ENCODE data around the gene FUT3.

The FUT3 gene

GRCh38 chr19:5823579-5824281, 27.5 kb downstream of the FUT3 start:
- DNase-seq (ENCODE audit: low spot score): peak; percentile 40

DNA sequence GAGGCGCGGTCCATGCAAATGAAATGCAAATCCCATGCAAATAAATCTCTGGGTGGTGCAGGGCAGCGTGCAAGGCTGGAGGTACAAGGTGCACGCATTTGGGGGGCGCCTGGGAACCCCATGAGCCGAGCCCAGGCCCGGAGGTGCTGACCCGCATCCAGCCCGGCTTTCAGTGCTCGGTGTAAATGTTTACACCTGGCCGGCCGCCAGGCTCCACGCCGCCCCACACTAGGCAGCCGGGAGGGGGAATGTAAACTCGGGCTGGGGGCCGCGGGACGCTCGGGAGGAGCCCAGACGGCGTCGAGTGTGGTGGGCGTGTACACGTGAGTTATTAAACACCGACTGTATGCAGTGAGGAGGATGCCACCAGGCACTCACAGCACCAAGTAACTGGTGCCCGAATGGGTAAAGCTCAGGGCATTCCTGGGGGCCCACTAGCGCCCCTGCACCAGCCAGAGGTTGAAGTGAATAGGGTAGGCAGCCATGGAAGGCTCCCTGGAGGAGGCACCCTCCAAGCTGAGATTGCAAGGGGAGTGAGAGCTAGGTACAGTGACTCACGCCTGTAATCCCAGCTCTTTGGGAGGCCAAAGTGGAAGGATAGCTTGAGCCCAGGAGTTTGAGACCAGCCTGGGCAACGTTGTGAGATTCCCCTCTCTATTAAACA, 28.9 kb downstream of the FUT3 start:
- DNase-seq (ENCODE audit: low spot score): no peak

- no peak for DNase-seq (ENCODE audit: low spot score)
Measured at GRCh38 chr19:5821521-5822180, 29.6 kb downstream of the FUT3 start.

DNA sequence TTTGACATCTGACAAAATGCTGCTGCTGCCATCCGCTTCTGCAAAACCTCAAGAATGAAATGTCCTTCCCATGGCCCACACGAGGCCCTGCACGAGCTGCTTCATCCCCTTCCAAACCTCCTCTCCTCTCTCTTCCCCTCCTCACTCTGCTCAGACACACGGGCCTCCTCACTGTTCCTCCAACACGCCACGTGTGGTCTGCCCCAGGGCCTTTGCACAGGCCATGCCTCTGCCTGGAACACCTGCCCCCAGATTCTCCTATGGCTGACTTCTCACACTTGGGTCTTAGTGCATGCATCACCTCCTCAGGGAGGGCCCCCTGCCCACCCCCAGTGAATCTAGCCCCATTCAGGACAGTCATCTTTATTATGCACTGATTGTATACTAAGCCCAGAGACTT, 30.5 kb downstream of the FUT3 start:
- DNase-seq (ENCODE audit: low spot score): no peak

DNA sequence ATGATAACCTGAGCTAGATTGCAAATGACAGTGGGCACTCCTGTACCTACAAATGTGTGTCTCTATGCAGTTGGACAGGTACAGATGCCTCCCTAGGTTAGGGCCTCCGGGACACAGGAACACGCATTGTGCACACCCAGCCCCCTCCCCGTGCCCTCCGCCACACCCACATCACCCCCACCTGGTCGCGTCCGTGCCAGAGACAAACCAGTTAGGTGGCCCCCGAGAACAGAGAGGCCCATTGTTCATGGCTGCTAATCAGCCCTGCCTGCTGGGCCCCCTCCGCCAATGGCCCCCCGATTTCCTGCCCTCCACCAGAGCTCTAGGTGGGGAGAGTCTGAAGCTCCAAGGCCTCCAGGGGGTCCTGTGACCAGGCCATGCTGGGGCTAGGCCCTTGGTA, 32.7 kb downstream of the FUT3 start:
- no peak for DNase-seq (ENCODE audit: low spot score)

DNA sequence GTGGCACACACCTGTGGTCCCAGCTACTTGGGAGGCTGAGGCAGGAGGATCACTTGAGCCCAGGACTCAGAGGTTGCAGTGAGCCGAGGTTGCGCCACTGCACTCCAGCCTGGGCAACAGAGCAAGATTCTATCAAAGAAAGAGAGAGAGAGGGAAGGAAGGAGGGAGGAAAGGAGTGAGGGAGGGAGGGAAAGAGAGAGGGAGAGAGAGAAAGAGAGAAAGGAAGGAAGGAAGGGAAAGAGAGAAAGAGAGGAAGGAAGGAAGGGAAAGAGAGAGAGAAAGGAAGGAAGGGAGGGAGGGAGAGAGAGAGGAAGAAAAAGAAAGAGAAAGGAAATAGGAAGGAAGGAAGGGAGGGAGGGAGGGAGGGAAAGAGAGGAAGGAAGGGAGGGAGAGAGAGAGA, 34.0 kb downstream of the FUT3 start:
- DNase-seq (ENCODE audit: low spot score): no peak

DNA sequence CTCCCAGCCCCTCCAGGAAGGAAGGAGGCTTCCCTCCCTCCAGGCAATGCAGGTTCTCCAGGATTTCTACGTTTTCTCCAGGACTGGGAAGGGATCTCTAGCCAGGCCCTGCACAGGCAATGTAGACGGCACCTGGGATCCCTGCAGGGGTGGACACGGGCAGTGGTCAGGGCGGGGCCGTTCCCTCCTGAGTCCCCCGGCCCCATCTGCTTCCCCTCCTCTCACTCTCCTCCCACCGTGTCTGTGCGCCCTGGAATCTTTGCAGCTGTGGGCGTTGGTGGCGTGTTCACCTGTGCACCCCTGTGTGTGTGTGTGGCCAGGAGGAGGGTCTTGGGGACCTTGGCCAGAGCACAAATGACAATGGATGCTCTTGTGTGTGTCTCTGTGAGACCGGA, 36.4 kb downstream of the FUT3 start:
- no peak for DNase-seq (ENCODE audit: low spot score)

DNA sequence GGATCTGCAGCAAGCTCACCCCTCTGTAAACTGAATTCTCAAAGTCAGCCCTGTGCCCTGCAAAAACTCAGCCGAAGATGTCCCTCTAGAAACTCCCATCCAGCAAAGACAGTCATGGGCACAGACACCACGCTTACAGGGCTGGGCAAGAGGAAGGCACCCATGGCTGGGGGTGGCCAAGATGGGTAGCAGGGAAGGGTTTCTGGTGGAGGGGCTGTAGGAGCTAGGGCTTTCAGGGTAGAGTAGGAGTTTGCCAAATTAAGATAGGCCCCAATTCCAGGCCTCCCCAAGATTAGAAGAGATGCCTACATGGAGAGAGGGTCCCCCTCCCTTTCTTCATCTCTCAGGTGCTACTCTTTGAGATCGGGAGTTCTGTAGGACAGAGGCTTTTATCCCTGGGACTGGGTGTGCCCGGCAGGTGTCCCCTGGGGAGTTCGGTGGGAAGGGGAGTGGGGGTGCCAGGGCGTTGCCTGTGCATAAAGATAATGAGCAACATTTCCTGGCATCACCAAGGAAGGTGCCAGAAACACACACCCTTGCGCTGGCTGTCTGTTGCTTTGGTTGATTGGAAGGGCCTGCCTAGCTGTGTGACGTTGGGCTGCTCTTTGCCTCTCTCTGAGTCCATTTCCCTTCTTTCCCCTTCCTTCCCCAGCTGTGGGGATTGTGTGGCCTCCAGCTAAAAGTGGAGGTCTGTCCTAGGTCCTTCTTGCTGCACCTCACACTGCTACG, 37.0 kb downstream of the FUT3 start:
- DNase-seq (ENCODE audit: low spot score): no peak

GRCh38 chr19:5811117-5811516, 40.1 kb downstream of the FUT3 start:
- DNase-seq (ENCODE audit: low spot score): no peak

DNA sequence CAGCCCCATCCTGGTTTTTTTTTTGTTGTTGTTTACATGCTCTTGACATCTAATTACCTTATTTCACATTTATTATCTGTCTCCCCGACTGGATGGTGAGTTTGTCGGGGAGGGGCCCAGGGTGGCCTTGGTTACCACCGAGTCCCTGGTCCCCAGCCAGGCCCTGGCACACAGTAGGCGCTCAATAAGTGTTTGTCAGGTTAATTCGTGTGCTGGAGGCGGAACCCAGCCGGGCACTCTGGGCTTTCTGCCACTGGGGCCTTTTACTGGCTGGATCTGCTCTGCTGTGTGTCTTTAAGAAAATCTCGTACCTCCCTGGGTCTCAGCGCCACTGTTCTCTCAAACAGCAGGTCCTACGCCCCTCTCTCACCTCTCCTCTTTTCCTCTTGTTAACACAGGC, 41.8 kb downstream of the FUT3 start:
- no peak for DNase-seq (ENCODE audit: low spot score)

- no peak for DNase-seq (ENCODE audit: low spot score)
Measured at GRCh38 chr19:5809053-5809452, 42.2 kb downstream of the FUT3 start.

DNA sequence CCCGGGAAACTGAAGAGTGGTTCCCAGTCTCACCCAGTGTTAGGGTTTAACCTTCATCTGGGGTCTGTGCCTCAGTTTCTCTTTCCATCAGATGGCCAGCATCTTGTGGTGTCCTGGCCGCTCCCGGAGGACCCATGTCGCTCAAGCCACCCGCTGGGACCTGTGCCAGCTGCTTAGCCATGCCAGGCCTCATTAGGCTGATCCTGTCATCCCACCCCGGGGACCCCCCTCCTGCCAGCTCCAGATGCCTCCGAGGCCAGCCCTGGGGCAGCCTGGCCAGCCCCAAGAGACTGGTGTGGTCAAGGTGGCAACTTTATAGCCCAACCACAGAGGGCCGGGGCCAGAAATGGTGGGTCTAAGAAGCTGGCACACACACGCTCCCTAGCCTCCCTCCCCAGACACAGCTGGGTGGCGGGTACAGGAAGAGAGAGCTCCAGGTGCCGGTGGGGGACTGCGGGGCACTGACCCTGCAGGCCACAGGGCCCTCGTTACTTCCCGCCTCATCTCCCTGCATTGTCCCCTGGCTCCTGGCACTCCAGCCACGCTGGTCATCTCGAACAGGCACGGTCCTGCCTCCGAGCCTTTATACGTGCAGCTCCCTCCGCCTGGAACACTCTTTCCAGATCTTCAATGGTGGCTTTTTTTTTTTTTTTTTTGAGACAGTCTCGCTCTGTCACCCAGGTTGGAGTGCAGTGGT, 43.0 kb downstream of the FUT3 start:
- no peak for DNase-seq (ENCODE audit: low spot score)

- DNase-seq (ENCODE audit: low spot score): no peak
Measured at GRCh38 chr19:5806905-5807304, 44.3 kb downstream of the FUT3 start.

- DNase-seq (ENCODE audit: low spot score): no peak
Measured at GRCh38 chr19:5806133-5806489, 45.1 kb downstream of the FUT3 start.

DNA sequence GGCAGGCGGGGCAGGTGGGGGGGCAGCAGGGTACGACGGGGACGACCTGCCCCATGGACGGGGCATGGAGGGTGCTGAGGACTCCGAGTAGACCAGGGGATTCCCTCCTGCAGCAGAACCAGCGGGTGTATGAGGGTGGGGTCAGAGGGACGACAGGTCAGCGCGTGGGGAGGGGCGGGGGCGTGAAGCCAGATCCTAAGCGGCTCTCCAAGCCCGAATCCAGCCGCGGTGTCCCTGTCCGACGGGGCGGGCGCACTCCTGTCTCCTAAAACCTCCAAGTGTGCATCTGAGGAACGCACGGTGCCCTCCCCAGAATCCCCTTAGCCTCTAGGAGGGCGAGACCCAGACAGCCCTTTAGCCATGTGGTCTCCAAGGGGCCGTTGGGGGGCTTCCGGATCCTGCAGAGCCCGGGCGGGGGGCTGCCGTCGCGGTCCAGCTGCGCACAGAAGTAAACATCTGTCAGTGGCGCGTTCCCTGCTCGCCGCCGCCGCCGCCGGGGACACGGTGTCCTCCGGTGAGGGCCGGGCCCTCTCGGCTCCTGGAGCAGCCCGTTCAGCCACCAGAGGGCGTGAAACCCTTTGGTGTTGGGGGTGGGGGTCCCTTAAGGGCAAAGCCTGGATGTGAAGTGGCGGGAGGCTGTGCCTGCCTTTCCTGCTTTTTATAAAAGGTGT, 45.7 kb downstream of the FUT3 start:
- peak; percentile 63 for DNase-seq (ENCODE audit: low spot score)

DNA sequence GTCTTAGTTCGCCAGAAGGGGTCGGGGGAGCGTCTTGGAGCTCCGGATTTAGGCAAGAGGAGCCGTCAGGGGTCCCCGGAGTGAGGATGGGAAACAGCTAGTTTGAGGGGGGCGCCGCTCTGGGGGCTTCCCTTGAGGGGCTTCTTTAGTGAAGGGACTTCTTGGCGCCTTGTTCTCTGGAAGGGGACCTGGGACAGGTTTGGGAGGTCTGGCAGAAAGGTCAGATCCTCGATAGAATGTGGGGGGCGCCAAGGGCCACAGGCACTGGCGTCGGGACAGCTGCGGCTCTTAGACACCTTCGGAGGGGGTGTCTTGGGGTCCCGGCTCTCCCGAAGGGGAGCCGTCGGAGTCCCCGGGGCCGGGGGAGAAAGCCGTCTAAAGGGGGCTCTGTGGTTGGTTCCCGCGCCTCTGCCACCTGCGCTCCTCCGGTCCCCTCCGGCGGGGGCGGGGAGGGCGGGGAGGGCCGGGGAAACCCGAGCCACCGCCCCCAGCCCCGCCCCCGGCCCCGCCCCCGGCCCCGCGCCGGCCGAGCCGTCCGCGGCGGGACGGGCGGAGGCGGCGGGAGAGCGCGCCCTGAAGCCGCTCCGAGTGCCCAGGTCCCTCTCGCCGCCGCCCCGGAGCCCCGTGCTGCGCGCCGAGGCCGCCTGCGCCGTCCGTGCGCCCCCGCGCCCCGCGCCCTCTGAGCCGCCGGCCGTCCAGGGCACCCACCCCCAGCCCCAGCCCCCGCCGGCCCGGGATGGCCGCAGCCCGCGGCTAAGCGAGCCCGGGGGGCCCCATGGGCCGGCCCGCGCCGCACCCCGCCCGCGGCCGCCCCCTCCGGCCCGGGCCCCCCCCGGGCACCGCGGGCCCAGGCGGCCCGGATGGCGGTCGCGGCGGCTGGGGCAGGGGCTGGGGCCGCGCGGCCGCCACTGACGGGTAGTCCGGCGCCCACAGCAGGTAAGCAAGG, 46.5 kb downstream of the FUT3 start, which contains the start of gene NRTN:
TSS of gene NRTN (plus strand) at position 552 of the 946 bp plus-strand sequence. CDS start 19,099 bp downstream, outside the sequence.
- DNase-seq (ENCODE audit: low spot score): no peak

- DNase-seq (ENCODE audit: low spot score): peak; percentile 77
Measured at GRCh38 chr19:5803752-5804515, 47.3 kb downstream of the FUT3 start.

- DNase-seq (ENCODE audit: low spot score): no peak
Measured at GRCh38 chr19:5803441-5803751, 47.9 kb downstream of the FUT3 start.

- DNase-seq (ENCODE audit: low spot score): no peak
Measured at GRCh38 chr19:5801796-5802619, 49.2 kb downstream of the FUT3 start.
